ENCODE data around the gene FIGN.

The FIGN gene

DNA sequence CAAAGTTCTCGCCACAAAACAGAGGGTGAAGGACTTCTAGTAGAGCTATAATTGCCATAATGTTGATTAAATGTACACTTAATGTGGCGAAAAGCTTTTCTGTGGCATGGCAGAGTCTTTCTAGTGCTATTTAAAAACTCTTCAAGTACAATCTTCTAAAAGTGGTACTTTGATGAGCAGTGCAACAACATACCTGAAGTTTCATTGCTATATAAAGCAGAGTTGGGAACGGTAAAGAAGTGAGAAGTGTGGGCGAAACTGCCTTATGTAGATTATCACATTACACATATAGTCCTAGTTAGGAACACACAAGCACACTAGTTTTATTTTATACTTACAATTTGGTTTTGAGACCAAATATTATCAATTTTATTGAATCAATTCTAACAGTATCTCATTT is 49.5 kb downstream of the FIGN start:
- TF ChIP-seq, protein P1, sequence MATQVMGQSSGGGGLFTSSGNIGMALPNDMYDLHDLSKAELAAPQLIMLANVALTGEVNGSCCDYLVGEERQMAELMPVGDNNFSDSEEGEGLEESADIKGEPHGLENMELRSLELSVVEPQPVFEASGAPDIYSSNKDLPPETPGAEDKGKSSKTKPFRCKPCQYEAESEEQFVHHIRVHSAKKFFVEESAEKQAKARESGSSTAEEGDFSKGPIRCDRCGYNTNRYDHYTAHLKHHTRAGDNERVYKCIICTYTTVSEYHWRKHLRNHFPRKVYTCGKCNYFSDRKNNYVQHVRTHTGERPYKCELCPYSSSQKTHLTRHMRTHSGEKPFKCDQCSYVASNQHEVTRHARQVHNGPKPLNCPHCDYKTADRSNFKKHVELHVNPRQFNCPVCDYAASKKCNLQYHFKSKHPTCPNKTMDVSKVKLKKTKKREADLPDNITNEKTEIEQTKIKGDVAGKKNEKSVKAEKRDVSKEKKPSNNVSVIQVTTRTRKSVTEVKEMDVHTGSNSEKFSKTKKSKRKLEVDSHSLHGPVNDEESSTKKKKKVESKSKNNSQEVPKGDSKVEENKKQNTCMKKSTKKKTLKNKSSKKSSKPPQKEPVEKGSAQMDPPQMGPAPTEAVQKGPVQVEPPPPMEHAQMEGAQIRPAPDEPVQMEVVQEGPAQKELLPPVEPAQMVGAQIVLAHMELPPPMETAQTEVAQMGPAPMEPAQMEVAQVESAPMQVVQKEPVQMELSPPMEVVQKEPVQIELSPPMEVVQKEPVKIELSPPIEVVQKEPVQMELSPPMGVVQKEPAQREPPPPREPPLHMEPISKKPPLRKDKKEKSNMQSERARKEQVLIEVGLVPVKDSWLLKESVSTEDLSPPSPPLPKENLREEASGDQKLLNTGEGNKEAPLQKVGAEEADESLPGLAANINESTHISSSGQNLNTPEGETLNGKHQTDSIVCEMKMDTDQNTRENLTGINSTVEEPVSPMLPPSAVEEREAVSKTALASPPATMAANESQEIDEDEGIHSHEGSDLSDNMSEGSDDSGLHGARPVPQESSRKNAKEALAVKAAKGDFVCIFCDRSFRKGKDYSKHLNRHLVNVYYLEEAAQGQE (IDR thresholded peaks at IDR 0.05; ENCODE audit: insufficient read depth in 1 of 2, low read depth in 2 of 2, low read length in 2 of 2), result no peak
- TF ChIP-seq FOXP2 (optimal IDR thresholded peaks at IDR 0.05; ENCODE audit: borderline replicate concordance, extremely low read depth, extremely low read length, insufficient read depth) (no peak), TAF1 (IDR thresholded peaks at IDR 0.05; ENCODE audit: borderline replicate concordance, insufficient read depth, low read length) (no peak)

DNA sequence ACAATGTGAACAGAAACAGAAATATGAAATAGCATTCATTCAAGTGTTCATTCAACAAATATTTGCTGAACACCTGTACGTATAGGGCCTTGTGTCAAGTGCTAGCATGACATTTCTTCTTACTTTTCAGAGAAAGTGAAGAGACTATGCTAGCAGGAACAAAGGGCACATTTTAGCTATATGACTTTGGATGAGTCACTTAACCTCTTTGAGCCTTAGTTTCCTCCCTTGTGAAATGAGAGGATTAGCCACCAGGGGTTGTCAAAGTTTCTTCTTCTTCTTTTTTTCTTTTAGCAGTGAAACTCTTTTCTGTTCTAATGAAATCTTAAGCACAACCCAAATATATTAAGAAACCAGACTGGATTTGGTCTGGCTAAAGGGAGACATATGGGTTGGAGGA is 53.1 kb downstream of the FIGN start:
- TF ChIP-seq POLR2AphosphoS5 (IDR thresholded peaks at IDR 0.05; ENCODE audit: low read depth, low read length), result no peak
- TF ChIP-seq, protein P1 (IDR thresholded peaks at IDR 0.05; ENCODE audit: insufficient read depth in 1 of 2, low read depth in 2 of 2, low read length in 2 of 2), result no peak
- no peak for TF ChIP-seq FOXP2 (optimal IDR thresholded peaks at IDR 0.05; ENCODE audit: borderline replicate concordance, extremely low read depth, extremely low read length, insufficient read depth)
- no peak for TF ChIP-seq SIN3A (IDR thresholded peaks at IDR 0.05; ENCODE audit: borderline replicate concordance, insufficient read depth, low read length)
- no peak for TF ChIP-seq TAF1 (IDR thresholded peaks at IDR 0.05; ENCODE audit: borderline replicate concordance, insufficient read depth, low read length)

DNA sequence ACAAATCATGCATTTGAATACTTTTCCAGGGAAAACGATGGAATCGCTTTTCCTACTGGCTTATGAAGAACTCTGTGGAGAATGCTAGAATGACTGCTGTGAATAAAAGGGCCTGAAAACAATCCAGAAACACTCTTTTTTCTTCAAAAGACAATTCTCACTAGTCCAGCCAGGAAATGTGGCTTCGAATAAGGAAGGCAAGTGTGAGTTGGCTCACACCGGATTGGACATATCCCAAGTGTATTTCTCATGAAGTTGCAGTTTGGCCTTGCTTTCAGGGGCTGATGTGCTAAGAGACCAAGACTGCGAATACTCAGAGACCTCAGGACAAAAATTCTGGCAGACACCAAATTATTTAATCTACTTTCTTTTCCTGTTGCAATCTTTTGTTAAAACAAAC is 54.1 kb downstream of the FIGN start:
- TF ChIP-seq TAF1 (IDR thresholded peaks at IDR 0.05; ENCODE audit: borderline replicate concordance, insufficient read depth, low read length) (no peak), POLR2AphosphoS5 (IDR thresholded peaks at IDR 0.05; ENCODE audit: low read depth, low read length) (no peak), FOXP2 (optimal IDR thresholded peaks at IDR 0.05; ENCODE audit: borderline replicate concordance, extremely low read depth, extremely low read length, insufficient read depth) (no peak), SIN3A (IDR thresholded peaks at IDR 0.05; ENCODE audit: borderline replicate concordance, insufficient read depth, low read length) (no peak)
- TF ChIP-seq, protein P1 (IDR thresholded peaks at IDR 0.05; ENCODE audit: insufficient read depth in 1 of 2, low read depth in 2 of 2, low read length in 2 of 2), result no peak

DNA sequence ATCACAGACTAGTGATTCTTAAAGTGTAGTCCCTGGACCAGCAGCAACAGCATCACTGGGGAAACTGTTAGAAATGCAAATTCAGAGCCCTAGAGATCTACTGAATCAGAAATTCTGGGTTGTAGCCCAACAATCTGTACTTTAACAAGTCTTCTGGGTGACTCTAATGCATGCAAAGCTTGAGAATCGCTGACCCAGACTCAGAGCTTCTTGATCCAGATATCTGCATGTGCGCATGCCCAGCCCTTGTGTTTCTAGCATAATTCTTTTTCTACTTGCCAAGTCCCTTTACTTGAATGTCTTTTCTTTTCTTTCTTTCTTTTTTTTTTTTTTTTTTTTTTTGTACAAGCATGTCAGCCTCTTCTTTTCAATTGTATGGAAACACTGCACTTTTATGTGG is 60.4 kb downstream of the FIGN start:
- TF ChIP-seq SIN3A (IDR thresholded peaks at IDR 0.05; ENCODE audit: borderline replicate concordance, insufficient read depth, low read length) (no peak), FOXP2 (optimal IDR thresholded peaks at IDR 0.05; ENCODE audit: borderline replicate concordance, extremely low read depth, extremely low read length, insufficient read depth) (no peak), POLR2AphosphoS5 (IDR thresholded peaks at IDR 0.05; ENCODE audit: low read depth, low read length) (no peak), TAF1 (IDR thresholded peaks at IDR 0.05; ENCODE audit: borderline replicate concordance, insufficient read depth, low read length) (no peak)
- TF ChIP-seq, protein P1 (IDR thresholded peaks at IDR 0.05; ENCODE audit: insufficient read depth in 1 of 2, low read depth in 2 of 2, low read length in 2 of 2), result no peak

DNA sequence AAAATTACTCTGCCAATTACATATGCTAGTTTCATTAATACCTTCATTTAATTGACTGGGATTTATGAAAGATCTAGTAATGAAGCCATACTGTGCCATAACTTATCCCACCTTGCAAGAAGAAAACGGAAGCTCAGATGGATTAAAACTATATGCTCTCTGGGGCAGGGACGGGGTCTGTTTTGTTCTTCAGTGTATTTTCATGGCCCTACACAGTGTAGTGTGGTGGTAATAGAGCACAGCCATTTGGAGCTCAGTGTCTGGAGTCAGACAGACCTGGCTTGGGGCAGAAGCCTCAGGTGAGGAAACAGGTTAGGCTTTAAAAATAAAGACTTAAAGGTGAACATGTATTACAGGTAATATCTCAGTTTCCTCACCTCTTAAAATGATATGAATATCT is 62.3 kb downstream of the FIGN start:
- TF ChIP-seq TAF1 (IDR thresholded peaks at IDR 0.05; ENCODE audit: borderline replicate concordance, insufficient read depth, low read length) (no peak), FOXP2 (optimal IDR thresholded peaks at IDR 0.05; ENCODE audit: borderline replicate concordance, extremely low read depth, extremely low read length, insufficient read depth) (no peak)

Data from PFSK-1 (cell line).